Measurements from ENCODE around the gene SDF4. TPM values are rescaled to one million over a fixed set of nuclear protein-coding genes. Genes with fewer than 3 reads are reported as not detected.

Gene SDF4
- total RNA-seq, 3 donors from 2014 or later = 58.0 to 111 (median 79.3) TPM

DNA sequence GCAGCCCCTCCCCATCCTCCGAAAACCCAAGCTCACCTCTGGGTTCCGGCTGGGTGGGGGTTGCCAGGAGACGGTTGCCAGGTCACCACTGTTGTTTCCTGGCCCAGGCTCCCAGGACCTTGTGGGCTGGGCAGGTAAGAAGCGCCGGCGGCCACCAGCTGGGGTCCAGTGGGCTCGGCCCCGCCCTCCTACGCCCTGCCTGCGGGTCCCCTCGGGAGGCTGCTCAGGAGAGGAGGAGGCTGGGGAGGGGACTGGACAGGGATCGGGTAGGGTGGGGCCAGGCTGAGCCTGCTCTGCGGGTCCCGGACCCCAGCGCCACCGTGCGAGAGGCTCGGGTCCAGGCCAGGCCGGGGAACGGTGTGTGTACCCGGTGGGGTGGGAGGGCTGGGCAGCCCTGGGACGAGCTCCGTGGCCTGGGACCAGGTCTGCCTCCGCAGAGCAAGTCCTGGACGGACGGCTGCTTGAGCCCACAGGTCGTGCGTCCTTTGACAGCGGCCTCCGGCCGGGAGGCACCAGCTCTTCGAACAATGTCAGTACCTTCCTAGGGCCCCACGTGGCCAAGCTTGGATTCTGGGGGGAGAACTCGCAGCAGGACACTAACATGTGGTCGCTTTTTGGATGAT lies 57.9 kb downstream of the SDF4 start, which contains the start of gene TTLL10:
Gene TTLL10, plus strand, starts transcription at position 88 of the 623 bp plus-strand sequence. CDS start 5,336 bp downstream, outside the sequence.
- H3K36me3 ChIP-seq = no peaks in the 10 kb centered on the region
- no peak within 1 kb of the TSS for H3K4me3 ChIP-seq
- no peaks in the 10 kb centered on the region for H3K9me3 ChIP-seq
- DNase-seq (ENCODE audit: low spot score in 2 of 2) = no peak
- H3K4me1 ChIP-seq = no peaks in the 10 kb centered on the region
- H3K27me3 ChIP-seq = peaks cover 4 to 7% of the 10 kb centered on the region in 2 donors
- intact Hi-C loops (cut with DNase I; ENCODE audit: low total_unique reads) = no loop called here
- TF ChIP-seq, protein P1, sequence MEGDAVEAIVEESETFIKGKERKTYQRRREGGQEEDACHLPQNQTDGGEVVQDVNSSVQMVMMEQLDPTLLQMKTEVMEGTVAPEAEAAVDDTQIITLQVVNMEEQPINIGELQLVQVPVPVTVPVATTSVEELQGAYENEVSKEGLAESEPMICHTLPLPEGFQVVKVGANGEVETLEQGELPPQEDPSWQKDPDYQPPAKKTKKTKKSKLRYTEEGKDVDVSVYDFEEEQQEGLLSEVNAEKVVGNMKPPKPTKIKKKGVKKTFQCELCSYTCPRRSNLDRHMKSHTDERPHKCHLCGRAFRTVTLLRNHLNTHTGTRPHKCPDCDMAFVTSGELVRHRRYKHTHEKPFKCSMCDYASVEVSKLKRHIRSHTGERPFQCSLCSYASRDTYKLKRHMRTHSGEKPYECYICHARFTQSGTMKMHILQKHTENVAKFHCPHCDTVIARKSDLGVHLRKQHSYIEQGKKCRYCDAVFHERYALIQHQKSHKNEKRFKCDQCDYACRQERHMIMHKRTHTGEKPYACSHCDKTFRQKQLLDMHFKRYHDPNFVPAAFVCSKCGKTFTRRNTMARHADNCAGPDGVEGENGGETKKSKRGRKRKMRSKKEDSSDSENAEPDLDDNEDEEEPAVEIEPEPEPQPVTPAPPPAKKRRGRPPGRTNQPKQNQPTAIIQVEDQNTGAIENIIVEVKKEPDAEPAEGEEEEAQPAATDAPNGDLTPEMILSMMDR (IDR thresholded peaks at IDR 0.05) = no peak
- TF ChIP-seq POLR2A (IDR thresholded peaks at IDR 0.05) = no peak
- no peak within 1 kb of the TSS for H3K27ac ChIP-seq

DNA sequence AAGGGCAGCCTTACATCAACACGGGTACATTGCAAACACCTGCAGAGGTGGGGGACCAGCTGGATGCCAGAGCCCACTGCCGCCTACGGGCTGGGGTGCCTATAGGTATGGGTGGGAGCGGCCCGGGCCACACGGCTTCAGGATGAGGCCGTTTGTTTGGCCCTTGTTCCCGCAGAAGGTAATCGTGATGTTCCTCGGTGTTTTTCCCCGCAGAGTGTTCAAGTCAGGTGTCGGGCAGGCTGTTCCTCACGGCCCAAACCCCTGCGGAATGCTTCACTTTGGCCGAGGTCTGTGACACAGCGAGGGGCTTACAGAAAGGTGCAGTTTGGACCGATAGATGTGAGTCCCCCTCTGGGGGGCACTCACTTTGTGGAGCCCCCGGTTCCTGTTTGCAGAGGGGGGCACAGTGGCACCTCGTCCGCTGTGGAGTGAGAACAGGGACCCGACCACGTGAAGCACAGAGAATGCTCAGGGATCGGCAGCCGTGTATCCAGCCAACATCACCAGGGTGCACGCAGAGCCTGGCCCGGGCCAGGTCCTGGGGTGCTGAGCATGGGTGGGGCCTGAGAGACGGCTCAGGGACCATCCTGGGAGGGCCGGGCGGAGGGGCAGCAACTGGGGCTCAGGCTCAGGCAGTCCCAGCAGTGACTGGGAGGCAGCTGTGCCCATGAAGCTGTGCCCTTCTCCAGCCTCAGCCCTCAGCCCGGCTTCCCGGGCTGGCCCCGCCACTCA lies 58.6 kb downstream of the SDF4 start:
- no peaks in the 10 kb centered on the region for H3K9me3 ChIP-seq
- intact Hi-C loops (cut with DNase I; ENCODE audit: low total_unique reads) = no loop called here
- TF ChIP-seq POLR2AphosphoS5 (IDR thresholded peaks at IDR 0.05) = no peak
- no peak for TF ChIP-seq POLR2A (IDR thresholded peaks at IDR 0.05)
- TF ChIP-seq, protein P1 (IDR thresholded peaks at IDR 0.05) = no peak
- no peak overlapping the region for H3K27ac ChIP-seq
- no peak for DNase-seq (ENCODE audit: low spot score in 2 of 2)
- no peaks in the 10 kb centered on the region for H3K36me3 ChIP-seq
- H3K27me3 ChIP-seq = peaks cover 4 to 12% of the 10 kb centered on the region in 2 donors
- H3K4me3 ChIP-seq = no peak overlapping the region
- no peaks in the 10 kb centered on the region for H3K4me1 ChIP-seq

DNA sequence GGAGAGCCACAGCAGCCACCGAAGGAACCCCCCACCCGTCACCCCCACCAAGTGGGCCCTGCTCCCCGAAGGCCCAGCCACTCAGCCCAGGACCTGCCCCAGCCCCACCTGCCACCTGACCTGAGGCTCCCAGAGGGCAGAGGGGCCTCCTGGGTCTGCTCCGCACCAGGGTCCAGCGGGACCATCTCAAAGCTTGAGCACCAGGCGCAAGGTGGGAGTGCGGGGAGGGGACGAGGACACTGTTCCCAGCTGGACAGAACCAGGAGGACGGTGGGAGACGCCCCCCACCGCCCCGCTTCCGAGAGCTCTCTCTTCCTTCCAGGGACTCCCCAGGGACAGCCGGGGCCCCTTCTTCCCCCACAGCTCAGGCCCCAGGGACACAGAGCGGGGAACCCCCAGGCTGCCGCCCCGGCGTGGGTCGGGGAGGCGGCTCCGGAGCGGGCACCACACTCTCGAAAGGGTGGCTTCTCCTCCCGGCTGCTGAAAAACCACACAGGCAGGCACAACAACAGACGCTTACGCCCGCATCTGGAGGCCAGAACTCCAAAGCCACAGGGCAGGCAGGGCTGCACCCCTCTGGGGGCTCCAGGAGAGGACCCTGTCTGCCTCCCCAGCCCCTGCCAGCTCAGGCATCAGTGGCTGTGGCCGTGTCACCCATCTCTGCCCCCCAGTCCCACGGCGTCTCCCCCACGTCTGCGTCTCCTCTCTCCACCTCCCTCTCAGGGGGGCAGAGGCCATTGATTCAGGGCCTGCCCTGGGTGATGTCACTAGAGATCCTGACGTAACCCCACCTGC lies 60.1 kb downstream of the SDF4 start:
- intact Hi-C loops (cut with DNase I; ENCODE audit: low total_unique reads) = no loop called here
- Histone ChIP-seq H3K9me3 (no peaks in the 10 kb centered on the region), H3K27ac (no peak overlapping the region), H3K27me3 (peaks cover 4 to 15% of the 10 kb centered on the region in 2 donors), H3K4me3 (no peak overlapping the region), H3K36me3 (no peaks in the 10 kb centered on the region), H3K4me1 (peaks cover 0 to 4% of the 10 kb centered on the region in 2 donors)
- DNase-seq (ENCODE audit: low spot score in 2 of 2) = no peak
- TF ChIP-seq, protein P1 (IDR thresholded peaks at IDR 0.05) = no peak
- TF ChIP-seq POLR2AphosphoS5 (IDR thresholded peaks at IDR 0.05) (no peak), POLR2A (IDR thresholded peaks at IDR 0.05) (no peak)

GRCh38 chr1:1171161-1171545 lies 60.6 kb downstream of the SDF4 start:
- Histone ChIP-seq H3K27me3 (peaks cover 4 to 15% of the 10 kb centered on the region in 2 donors), H3K27ac (no peak overlapping the region), H3K4me1 (peaks cover 4 to 10% of the 10 kb centered on the region in 2 donors), H3K9me3 (no peaks in the 10 kb centered on the region), H3K36me3 (no peaks in the 10 kb centered on the region), H3K4me3 (no peak overlapping the region)
- intact Hi-C loops (cut with DNase I; ENCODE audit: low total_unique reads) = no loop called here
- TF ChIP-seq, protein P1 (IDR thresholded peaks at IDR 0.05) = no peak
- TF ChIP-seq POLR2AphosphoS5 (IDR thresholded peaks at IDR 0.05) (no peak), POLR2A (IDR thresholded peaks at IDR 0.05) (no peak)
- no peak for DNase-seq (ENCODE audit: low spot score in 2 of 2)
